ENCODE data around the gene STX19. TPM values are rescaled to one million over a fixed set of nuclear protein-coding genes. Genes with fewer than 3 reads are reported as not detected.
A peak's percentile ranks its signal among the peaks of the same experiment; 100 is the strongest.

The STX19 gene, protein sequence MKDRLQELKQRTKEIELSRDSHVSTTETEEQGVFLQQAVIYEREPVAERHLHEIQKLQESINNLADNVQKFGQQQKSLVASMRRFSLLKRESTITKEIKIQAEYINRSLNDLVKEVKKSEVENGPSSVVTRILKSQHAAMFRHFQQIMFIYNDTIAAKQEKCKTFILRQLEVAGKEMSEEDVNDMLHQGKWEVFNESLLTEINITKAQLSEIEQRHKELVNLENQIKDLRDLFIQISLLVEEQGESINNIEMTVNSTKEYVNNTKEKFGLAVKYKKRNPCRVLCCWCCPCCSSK
- total RNA-seq = not detected

DNA sequence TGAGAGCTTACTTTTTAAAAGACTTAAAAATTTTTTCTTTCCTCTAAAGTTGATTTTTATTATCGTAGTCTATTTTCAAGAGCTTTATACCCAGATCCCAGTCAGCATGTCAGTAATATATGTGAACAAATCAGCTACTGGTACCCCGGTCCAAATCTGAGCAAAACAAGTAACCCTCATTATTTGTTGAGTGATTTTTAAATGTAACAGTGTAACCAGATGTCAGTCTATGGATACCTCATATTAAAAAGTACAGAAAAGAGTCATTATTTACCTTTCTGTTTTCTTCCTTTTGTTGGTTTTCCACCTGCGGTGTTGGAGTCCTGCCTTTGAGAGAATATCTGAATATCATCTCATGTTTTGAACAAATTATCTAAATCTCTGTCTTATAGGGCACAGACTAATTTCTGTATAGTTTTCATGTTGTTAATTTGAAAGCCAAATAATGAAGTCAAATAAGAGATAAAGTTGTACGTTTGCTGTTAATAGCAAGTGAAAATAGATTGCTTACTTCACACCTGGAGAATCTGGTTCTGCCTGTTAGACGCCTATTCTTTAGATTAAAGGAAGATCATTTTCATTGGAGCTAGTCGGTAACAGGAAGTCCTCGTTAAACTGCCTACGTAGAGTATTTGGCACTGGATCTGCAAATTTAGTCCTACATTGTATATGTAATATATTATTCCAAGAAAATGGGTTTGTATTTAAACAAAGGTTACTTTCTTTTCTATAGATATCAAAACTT lies at the start of gene STX19:
STX19 (minus strand) TSS at position 505 of the 745 bp plus-strand sequence. CDS start 13,328 bp downstream, outside the sequence.
- Mint-ChIP-seq H3K4me3 (no peak within 1 kb of the TSS), H3K9me3 (no peaks in the 10 kb centered on the region), H3K36me3 (ENCODE audit: low read depth) (peaks cover 1% of the 10 kb centered on the region), H3K27ac (no peak within 1 kb of the TSS), H3K4me1 (ENCODE audit: low read depth) (no peaks in the 10 kb centered on the region), H3K27me3 (ENCODE audit: low read depth) (no peaks in the 10 kb centered on the region)
- intact Hi-C loops (cut with micrococcal nuclease) = no loop called here
- CTCF ChIA-PET = interaction anchor here (0.8 to 1.0 kb wide), 2 partner anchors 9 to 27 kb away, joined by 3 to 4 read pairs; no protein-coding TSS in a partner anchor
- no peak for DNase-seq

DNA sequence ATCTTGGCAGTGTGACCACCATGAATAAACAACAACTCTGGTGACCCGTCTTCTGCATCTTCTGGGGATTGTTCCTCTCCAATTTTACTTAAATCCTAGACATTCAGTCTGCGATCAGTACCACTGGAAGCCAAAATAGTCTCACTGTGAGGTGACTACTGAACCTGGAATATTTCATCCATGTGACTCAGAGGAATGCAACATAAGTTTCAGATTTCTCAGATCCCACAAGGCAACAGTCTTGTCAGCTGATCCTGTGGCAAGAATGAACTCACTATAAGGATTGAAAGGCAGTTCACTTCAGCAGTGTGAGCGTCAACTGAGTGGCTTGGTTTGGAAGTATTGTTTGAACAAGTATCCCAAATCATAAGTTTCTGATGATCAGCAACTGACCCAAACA lies 47.7 kb upstream of the STX19 start:
- intact Hi-C loops (cut with micrococcal nuclease) = no loop called here
- H3K27me3 Mint-ChIP-seq (ENCODE audit: low read depth) = no peaks in the 10 kb centered on the region
- no peak overlapping the region for H3K4me3 Mint-ChIP-seq
- DNase-seq = no peak
- H3K9me3 Mint-ChIP-seq = no peaks in the 10 kb centered on the region
- H3K27ac Mint-ChIP-seq = no peak overlapping the region
- peaks cover 75% of the 10 kb centered on the region for H3K4me1 Mint-ChIP-seq (ENCODE audit: low read depth)
- H3K36me3 Mint-ChIP-seq (ENCODE audit: low read depth) = peaks cover 52% of the 10 kb centered on the region
- CTCF ChIA-PET = no interaction called here

DNA sequence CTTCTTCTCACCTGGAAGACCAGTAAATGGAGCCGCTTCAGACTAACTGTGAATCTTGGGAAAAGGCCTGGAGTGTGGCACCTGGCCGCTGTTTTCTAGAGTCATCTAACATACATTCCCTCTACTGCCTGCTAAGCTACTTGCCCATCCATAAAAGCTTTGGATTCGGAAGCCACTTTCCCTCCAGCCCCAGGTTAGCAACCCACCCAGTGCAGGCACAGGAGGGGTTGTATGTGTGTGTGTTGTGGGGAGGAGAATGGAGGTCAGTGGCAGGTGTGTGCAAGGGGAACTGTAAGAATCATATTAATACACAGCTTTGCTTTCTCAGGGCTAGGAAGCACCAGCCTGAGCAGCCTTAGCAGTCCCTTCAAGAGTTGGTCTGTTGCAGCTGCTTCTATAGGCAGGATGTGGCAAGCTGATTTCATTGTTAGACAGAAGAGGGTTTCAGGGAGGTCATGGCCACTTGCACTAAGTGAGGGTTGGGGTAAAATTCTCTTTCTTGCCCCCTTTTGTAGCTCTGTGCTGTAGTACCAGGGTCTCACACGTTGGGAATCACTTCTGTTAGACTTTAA lies 43.4 kb upstream of the STX19 start:
- H3K27me3 Mint-ChIP-seq (ENCODE audit: low read depth) = no peaks in the 10 kb centered on the region

DNA sequence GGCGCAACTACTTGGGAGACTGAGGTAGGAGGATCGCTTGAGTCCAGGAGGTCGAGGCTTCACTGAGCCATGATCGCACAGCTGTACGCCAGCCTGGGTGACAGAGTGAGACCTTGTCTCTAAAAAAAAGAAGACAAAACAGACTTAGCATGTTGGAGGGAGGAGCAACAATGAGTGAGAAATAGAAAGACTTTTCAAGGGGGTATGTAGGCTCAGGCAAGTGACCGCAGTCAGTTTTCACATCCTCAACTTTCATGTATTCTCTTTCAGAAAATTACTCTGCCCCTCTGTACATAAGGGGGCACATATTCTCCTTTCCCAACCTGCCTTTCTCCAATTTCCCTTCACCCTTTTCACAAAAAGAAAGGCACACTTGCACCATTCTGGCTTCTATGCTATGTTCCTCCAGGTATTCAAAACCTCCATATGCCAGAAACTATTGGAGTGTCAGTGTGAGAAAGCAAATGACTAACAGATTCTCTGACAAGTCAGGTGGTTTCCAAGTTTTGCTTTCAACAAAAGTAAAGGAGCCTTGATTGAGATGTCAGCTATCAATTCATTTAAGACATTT lies 42.0 kb upstream of the STX19 start:
- CTCF ChIA-PET = interaction anchor here (0.7 to 3.1 kb wide), 10 partner anchors 8 to 89 kb away, joined by 3 to 30 read pairs (median 4); partner anchors contain the start of gene DHFR2
- H3K27me3 Mint-ChIP-seq (ENCODE audit: low read depth) = no peaks in the 10 kb centered on the region
- H3K9me3 Mint-ChIP-seq = peaks cover 5% of the 10 kb centered on the region
- no peak for DNase-seq
- H3K27ac Mint-ChIP-seq = no peak overlapping the region
- no peak overlapping the region for H3K4me3 Mint-ChIP-seq
- H3K4me1 Mint-ChIP-seq (ENCODE audit: low read depth) = peaks cover 74% of the 10 kb centered on the region
- peaks cover 48% of the 10 kb centered on the region for H3K36me3 Mint-ChIP-seq (ENCODE audit: low read depth)
- intact Hi-C loops (cut with micrococcal nuclease) = no loop called here

More for the DNA sequence above, 43.4 kb upstream of the STX19 start:
- Mint-ChIP-seq H3K4me1 (ENCODE audit: low read depth) (peaks cover 68% of the 10 kb centered on the region), H3K27ac (no peak overlapping the region), H3K4me3 (no peak overlapping the region), H3K9me3 (peaks cover 5% of the 10 kb centered on the region), H3K36me3 (ENCODE audit: low read depth) (peaks cover 51% of the 10 kb centered on the region)
- CTCF ChIA-PET = interaction anchor here (1.0 to 3.1 kb wide), 3 partner anchors 68 to 87 kb away, joined by 3 to 30 read pairs (median 3); no protein-coding TSS in a partner anchor
- DNase-seq = no peak
- intact Hi-C loops (cut with micrococcal nuclease) = no loop called here

DNA sequence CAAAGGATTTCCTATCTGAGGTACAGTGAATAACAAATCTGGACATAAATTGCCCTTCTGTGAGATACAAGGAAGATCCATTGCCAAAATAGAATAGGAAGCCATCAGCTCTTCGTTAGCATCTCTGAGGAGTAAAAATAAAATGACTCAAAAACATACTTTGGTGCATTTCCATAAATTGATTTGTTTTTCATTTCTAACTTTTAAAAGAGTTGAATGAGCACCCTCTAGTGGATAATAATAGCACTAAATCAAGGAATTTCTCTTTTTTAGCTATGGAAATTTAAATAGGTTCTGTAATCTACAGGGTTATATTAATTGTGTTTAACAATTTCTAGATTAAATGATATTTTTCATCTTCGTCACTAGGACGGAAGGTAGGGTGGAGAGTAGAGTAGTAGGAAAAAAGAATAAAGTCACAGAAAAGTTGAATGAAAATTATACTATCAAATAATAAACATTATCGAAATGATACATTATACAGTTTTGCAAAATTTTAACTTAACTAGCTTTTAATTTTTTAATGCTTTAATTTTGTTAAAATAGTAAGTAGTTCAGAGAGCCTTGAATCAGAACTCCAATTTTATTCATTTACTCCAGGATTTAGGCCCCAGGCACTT lies 40.9 kb upstream of the STX19 start:
- no peak for DNase-seq
- H3K4me1 Mint-ChIP-seq (ENCODE audit: low read depth) = peaks cover 76% of the 10 kb centered on the region
- intact Hi-C loops (cut with micrococcal nuclease) = loop anchor here (1.0 kb wide), 2 partner anchors 58 to 65 kb away; no protein-coding TSS in a partner anchor
- peaks cover 50% of the 10 kb centered on the region for H3K36me3 Mint-ChIP-seq (ENCODE audit: low read depth)
- CTCF ChIA-PET = interaction anchor here (0.7 to 3.1 kb wide), 16 partner anchors 11 to 813 kb away, joined by 3 to 30 read pairs (median 5); no protein-coding TSS in a partner anchor
- H3K27me3 Mint-ChIP-seq (ENCODE audit: low read depth) = no peaks in the 10 kb centered on the region
- H3K4me3 Mint-ChIP-seq = no peak overlapping the region
- H3K27ac Mint-ChIP-seq = no peak overlapping the region
- peaks cover 5% of the 10 kb centered on the region for H3K9me3 Mint-ChIP-seq

DNA sequence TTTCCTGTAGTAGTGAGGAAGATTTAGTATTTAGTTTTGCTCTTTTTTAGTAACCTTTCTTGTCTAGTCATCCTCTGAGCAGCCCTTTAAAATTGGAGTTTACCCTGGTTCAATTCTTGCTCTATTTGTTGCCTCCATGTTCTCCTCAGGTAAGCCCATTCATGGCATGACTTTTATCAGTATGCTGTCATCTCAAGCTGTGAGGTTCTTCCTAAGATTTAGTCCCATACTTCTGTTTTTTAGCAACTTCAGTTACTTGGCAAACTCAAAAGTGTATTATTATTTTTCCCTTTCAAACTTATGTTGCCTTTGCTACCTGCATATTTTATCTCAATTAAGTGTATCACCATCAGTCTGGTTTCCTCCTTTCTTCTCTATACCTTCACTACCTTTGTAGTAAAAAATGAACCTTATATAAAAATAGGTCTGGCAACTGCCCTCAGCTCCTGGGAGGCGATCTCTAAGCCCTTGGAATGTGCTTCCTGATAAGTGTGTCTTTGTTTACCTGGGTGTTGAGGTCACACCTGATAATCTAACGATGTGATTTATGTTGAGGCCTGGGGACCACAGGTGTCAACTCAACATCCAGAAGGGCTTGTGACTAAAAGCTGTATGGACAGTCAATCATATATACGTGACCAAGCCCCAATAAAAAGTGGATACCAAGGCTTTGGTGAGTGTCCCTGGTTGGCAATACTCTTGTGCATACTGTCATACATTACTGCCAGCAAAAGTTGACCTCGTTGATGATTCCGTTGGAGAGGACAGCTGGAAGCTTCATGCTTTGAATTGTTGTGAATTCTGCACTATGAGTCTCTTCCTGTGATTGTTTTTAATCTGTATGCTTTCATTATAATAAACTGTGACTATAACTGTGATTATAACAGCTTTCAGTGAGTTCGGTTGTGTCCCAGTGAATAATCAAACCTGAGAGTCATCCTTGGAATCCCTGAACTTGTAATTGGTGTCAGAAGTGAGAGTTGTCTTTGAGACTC lies 38.4 kb upstream of the STX19 start:
- H3K36me3 Mint-ChIP-seq (ENCODE audit: low read depth) = peaks cover 32% of the 10 kb centered on the region
- no peak for DNase-seq
- intact Hi-C loops (cut with micrococcal nuclease) = no loop called here
- H3K9me3 Mint-ChIP-seq = peaks cover 5% of the 10 kb centered on the region
- H3K4me1 Mint-ChIP-seq (ENCODE audit: low read depth) = peaks cover 68% of the 10 kb centered on the region
- no peak overlapping the region for H3K4me3 Mint-ChIP-seq
- CTCF ChIA-PET = no interaction called here
- H3K27ac Mint-ChIP-seq = no peak overlapping the region
- no peaks in the 10 kb centered on the region for H3K27me3 Mint-ChIP-seq (ENCODE audit: low read depth)

DNA sequence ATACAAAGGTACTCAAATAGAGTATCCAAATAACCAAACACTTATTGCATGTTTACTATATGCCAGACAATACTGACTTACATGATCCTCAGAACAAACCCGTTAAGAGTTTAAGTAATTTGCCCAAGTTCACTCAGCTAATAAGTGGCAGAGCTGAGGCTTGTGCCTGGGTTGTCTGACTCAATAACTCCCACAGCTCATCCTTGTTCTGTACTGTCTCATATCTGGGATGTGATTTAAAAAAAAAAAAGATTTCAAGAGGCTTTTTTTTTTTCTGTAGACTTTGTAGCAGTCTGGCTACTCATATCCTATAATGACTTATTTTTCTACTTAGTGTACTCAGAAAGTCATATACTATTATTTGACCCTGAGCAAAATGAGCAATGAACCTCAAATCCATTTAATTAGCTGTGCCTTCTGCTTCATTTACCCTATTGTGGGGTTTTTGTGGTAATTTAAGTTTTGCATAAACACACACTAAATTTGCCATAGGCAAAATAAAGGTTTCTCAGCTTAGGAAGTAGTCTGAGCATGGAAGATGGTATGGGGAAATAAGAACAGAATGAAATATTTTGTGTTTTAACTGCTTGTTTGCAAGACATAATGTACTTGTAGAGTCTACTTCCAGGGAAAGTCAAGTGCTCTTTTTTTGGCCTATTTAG lies 37.6 kb upstream of the STX19 start:
- Mint-ChIP-seq H3K27ac (no peak overlapping the region), H3K27me3 (ENCODE audit: low read depth) (no peaks in the 10 kb centered on the region), H3K36me3 (ENCODE audit: low read depth) (peaks cover 30% of the 10 kb centered on the region), H3K4me1 (ENCODE audit: low read depth) (peaks cover 60% of the 10 kb centered on the region), H3K4me3 (no peak overlapping the region), H3K9me3 (peaks cover 5% of the 10 kb centered on the region)
- DNase-seq = no peak
- CTCF ChIA-PET = no interaction called here
- intact Hi-C loops (cut with micrococcal nuclease) = no loop called here

DNA sequence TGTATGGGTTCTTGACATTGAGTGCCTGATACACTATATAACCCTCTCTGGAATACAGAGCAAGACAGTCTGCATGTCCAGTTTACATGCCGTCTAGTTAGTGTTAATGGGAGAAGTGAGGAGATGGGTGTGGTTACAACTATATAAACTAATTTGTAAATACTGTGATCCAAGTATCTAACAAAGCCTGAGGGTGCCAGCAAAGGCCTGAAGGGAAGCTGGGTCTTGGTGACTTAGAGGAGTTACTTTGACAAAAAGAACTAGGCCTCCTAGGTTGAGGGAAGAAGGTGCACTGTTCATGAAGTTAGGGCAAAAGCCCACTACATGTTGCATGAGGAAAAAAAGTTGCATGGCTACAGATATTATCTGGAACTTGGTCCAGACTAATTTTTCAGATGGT lies 36.7 kb upstream of the STX19 start:
- Mint-ChIP-seq H3K4me1 (ENCODE audit: low read depth) (peaks cover 59% of the 10 kb centered on the region), H3K9me3 (peaks cover 5% of the 10 kb centered on the region), H3K4me3 (peak overlapping the region; percentile 17), H3K36me3 (ENCODE audit: low read depth) (peaks cover 34% of the 10 kb centered on the region), H3K27ac (no peak overlapping the region), H3K27me3 (ENCODE audit: low read depth) (no peaks in the 10 kb centered on the region)
- CTCF ChIA-PET = interaction anchor here (0.6 kb wide), 1 partner anchor 75 kb away, joined by 3 read pairs; no protein-coding TSS in a partner anchor
- no peak for DNase-seq
- intact Hi-C loops (cut with micrococcal nuclease) = no loop called here

DNA sequence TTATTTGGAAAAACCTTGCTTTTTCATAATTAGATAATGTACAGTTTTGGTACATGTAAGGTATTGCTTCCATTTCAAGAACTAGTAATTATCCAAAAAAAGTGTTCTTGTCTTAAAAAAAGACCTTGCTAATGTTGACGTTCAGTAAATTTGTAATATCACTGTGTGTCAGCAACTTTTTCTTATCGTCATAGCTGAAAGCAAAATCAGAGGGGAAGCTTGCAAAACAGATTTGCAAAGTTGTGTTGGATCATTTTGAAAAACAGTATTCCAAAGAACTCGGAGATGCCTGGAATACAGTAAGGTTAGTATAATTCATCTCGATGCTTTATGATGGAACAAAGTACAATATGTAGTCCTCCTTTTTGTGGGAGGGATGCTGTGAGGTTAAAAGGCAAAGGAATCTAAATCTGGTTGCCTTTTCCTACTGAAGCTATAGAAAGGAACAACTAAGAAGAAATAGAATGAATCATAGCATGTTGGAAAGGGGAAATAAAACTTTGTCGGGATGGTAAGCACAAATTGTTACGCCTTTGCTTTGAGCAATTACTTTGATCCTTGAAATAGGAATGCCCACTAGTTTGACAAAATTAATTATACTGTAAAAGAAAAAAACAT lies 36.0 kb upstream of the STX19 start:
- intact Hi-C loops (cut with micrococcal nuclease) = no loop called here
- H3K9me3 Mint-ChIP-seq = peaks cover 5% of the 10 kb centered on the region
- peaks cover 57% of the 10 kb centered on the region for H3K4me1 Mint-ChIP-seq (ENCODE audit: low read depth)
- no peak for DNase-seq
- CTCF ChIA-PET = interaction anchor here (0.6 kb wide), 1 partner anchor 75 kb away, joined by 3 read pairs; no protein-coding TSS in a partner anchor
- H3K27me3 Mint-ChIP-seq (ENCODE audit: low read depth) = no peaks in the 10 kb centered on the region
- peak overlapping the region; percentile 99 for H3K27ac Mint-ChIP-seq
- H3K4me3 Mint-ChIP-seq = peak overlapping the region; percentile 95
- H3K36me3 Mint-ChIP-seq (ENCODE audit: low read depth) = peaks cover 35% of the 10 kb centered on the region

DNA sequence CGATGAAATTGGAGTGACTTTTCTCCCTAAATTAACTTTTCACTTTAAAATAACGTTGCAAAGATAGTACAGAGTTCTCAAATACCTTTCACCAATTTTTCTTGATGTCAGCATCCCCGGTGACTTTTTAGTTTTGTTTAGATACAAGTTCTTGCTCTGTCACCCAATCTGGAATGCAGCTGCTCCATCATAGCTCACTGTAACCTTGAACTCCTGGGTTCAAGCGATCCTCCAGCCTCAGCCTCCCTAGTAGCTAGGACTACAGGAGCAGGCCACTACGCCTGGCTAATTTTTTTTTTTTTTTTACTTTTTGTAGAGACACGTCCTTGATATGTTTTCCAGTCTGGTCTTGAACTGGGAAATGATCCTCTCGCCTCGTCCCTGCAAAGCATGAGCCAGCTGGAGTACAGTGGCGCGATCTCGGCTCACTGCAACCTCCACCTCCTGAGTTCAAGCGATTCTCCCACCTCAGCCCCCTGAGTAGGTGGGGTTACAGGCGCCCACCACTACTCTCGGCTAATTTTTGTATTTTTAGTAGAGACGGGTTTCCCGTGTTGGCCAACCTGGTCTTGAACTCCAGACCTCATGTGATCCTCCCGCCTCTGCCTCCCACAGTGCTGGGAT lies 35.2 kb upstream of the STX19 start:
- DNase-seq = no peak
- peaks cover 5% of the 10 kb centered on the region for H3K9me3 Mint-ChIP-seq
- H3K27ac Mint-ChIP-seq = peak overlapping the region; percentile 99
- H3K4me3 Mint-ChIP-seq = peak overlapping the region; percentile 95
- intact Hi-C loops (cut with micrococcal nuclease) = loop anchor here (2.0 kb wide), 1 partner anchor 27 kb away; no protein-coding TSS in a partner anchor
- CTCF ChIA-PET = interaction anchor here (1.0 to 1.8 kb wide), 3 partner anchors 50 to 60 kb away, joined by 3 to 6 read pairs (median 4); no protein-coding TSS in a partner anchor
- H3K27me3 Mint-ChIP-seq (ENCODE audit: low read depth) = no peaks in the 10 kb centered on the region
- H3K4me1 Mint-ChIP-seq (ENCODE audit: low read depth) = peaks cover 58% of the 10 kb centered on the region
- H3K36me3 Mint-ChIP-seq (ENCODE audit: low read depth) = peaks cover 38% of the 10 kb centered on the region
